WTC11 (cell line): ENCODE results near the gene LMF1. TPM values are rescaled to one million over a fixed set of nuclear protein-coding genes. Genes with fewer than 3 reads are reported as not detected.

Experiments used
- ATAC-seq: fragments of 200-7000 bp; cut with Tn5 transposase; 2 replicates; pipeline ENCODE4 v1.10.0; 2021; ENCODE audit warnings: mild to moderate bottlenecking, moderate library complexity
- CTCF ChIA-PET: fragments of 300-600 bp; sonication (Branson Sonifier 250); formaldehyde crosslinking; loops from one replicate; lab custom pipeline; 2021; ENCODE audit warnings: antibody characterized with exemption; lab: Charles Lee
- POLR2A ChIA-PET: fragments of 350-600 bp; sonication (Branson Sonifier 250); formaldehyde crosslinking; loops from one replicate; lab custom pipeline; 2021; ENCODE audit warnings: antibody characterized with exemption; lab: Charles Lee
- DNase-seq: peaks from one replicate; pipeline ENCODE4 v3.0.0; 2021; ENCODE audit warnings: low spot score
- H3K27ac Mint-ChIP-seq: 2 replicates; pipeline ENCODE4 v1.8.0; 2021; ENCODE audit warnings: mixed read lengths
- H3K27me3 Mint-ChIP-seq: 2 replicates; pipeline ENCODE4 v1.8.0; 2021; ENCODE audit warnings: low read depth, mild to moderate bottlenecking, moderate library complexity, mixed read lengths
- H3K36me3 Mint-ChIP-seq: 2 replicates; pipeline ENCODE4 v1.8.0; 2021; ENCODE audit warnings: mixed read lengths
- H3K4me1 Mint-ChIP-seq: 2 replicates; pipeline ENCODE4 v1.8.0; 2022; ENCODE audit warnings: mixed read lengths
- H3K4me3 Mint-ChIP-seq: 2 replicates; pipeline ENCODE4 v1.8.0; 2021; ENCODE audit warnings: mild to moderate bottlenecking, moderate library complexity, mixed read lengths
- H3K9me3 Mint-ChIP-seq: 2 replicates; pipeline ENCODE4 v1.8.0; 2021; ENCODE audit warnings: mixed read lengths
- AR ChIP-seq: fragments of 250-450 bp; sonication (Bioruptor Pico); IDR thresholded peaks from 2 replicates; pipeline ENCODE4 v1.9.0; 2021; ENCODE audit warnings: mild to moderate bottlenecking
- EMX1 ChIP-seq: fragments of 250-450 bp; sonication (Bioruptor Pico); IDR thresholded peaks from 2 replicates; pipeline ENCODE4 v1.8.0; 2021; ENCODE audit warnings: mild to moderate bottlenecking
- ERG ChIP-seq: fragments of 250-450 bp; sonication (Bioruptor Pico); IDR thresholded peaks from 2 replicates; pipeline ENCODE4 v1.8.0; 2021; ENCODE audit warnings: mild to moderate bottlenecking
- ETV6 ChIP-seq: sonication (generic); formaldehyde crosslinking; IDR thresholded peaks from 2 replicates; pipeline ENCODE4 v1.8.1; 2022; ENCODE audit warnings: mild to moderate bottlenecking, missing genetic modification reagents
- GTF2I ChIP-seq: fragments of 250-450 bp; sonication (Bioruptor Pico); conservative IDR thresholded peaks from 2 replicates; pipeline ENCODE4 v1.4.0; 2021; ENCODE audit warnings: mild to moderate bottlenecking
- IRF1 ChIP-seq: sonication (generic); formaldehyde crosslinking; IDR thresholded peaks from 2 replicates; pipeline ENCODE4 v1.8.0; 2023; ENCODE audit warnings: missing genetic modification reagents
- MAX ChIP-seq: sonication (generic); formaldehyde crosslinking; IDR thresholded peaks from 2 replicates; pipeline ENCODE4 v1.8.0; 2022; ENCODE audit warnings: mild to moderate bottlenecking, missing genetic modification reagents
- MLX ChIP-seq: sonication (generic); formaldehyde crosslinking; IDR thresholded peaks from 2 replicates; pipeline ENCODE4 v1.8.1; 2023; ENCODE audit warnings: mild to moderate bottlenecking, missing genetic modification reagents, moderate library complexity
- NR3C1 ChIP-seq: sonication (generic); formaldehyde crosslinking; conservative IDR thresholded peaks from 2 replicates; pipeline ENCODE4 v1.8.1; 2023; ENCODE audit warnings: low read depth, mild to moderate bottlenecking, missing genetic modification reagents
- STAT6 ChIP-seq: sonication (generic); formaldehyde crosslinking; conservative IDR thresholded peaks from 2 replicates; pipeline ENCODE4 v1.8.1; 2023; ENCODE audit warnings: mild to moderate bottlenecking, low read depth, missing genetic modification reagents, moderate library complexity
- TP53 ChIP-seq: sonication (generic); formaldehyde crosslinking; IDR thresholded peaks from 2 replicates; pipeline ENCODE4 v1.8.1; 2023; ENCODE audit warnings: mild to moderate bottlenecking, missing genetic modification reagents
- USF2 ChIP-seq: sonication (generic); formaldehyde crosslinking; IDR thresholded peaks from 2 replicates; pipeline ENCODE4 v1.8.1; 2023; ENCODE audit warnings: mild to moderate bottlenecking, missing genetic modification reagents, moderate library complexity
- ZNF121 ChIP-seq: sonication (generic); formaldehyde crosslinking; IDR thresholded peaks from 2 replicates; pipeline ENCODE4 v1.8.0; 2023; ENCODE audit warnings: missing genetic modification reagents
- ZNF416 ChIP-seq: fragments of 250-450 bp; sonication (Bioruptor Pico); IDR thresholded peaks from 2 replicates; pipeline ENCODE4 v1.9.0; 2021; ENCODE audit warnings: mild to moderate bottlenecking, inconsistent platforms
- ZNF671 ChIP-seq: fragments of 250-450 bp; sonication (Bioruptor Pico); IDR thresholded peaks from 2 replicates; pipeline ENCODE4 v1.8.0; 2021; ENCODE audit warnings: mild to moderate bottlenecking
- total RNA-seq: library from RNA; stranded (reverse); gene quantifications from 3 replicates; pipeline ENCODE4 v1.2.3, GENCODE V29; 2021

LMF1 gene
- total RNA-seq, 1 experiment from 2014 or later = 10.5 TPM

GRCh38 chr16:990516-991291 is 19.9 kb upstream of the LMF1 start (continued):
- no peak for TF ChIP-seq AR (CRISPR knock-in tag)
- no peak for TF ChIP-seq ZNF416 (CRISPR knock-in tag)
- TF ChIP-seq GTF2I = no peak
- TF ChIP-seq EMX1 (CRISPR knock-in tag) = no peak
- no peak for TF ChIP-seq MLX
- no peak for TF ChIP-seq IRF1 (CRISPR knock-in tag)

- POLR2A ChIA-PET = no interaction called here
- Mint-ChIP-seq H3K4me3 (no peak overlapping the region), H3K27ac (no peak overlapping the region)
- no peak for TF ChIP-seq MAX (CRISPR knock-in tag)
- TF ChIP-seq, all 79 proteins: peak for 0
- ATAC-seq (no peak), DNase-seq (no peak)
- no peaks in the 10 kb centered on the region; the same call in 1 of the 2 replicates for H3K27me3 Mint-ChIP-seq
- CTCF ChIA-PET = interaction anchor here (0.7 kb wide), 2 partner anchors 68 to 102 kb away, joined by 3 read pairs; no protein-coding TSS in a partner anchor
- no peaks in the 10 kb centered on the region for H3K4me1 Mint-ChIP-seq
- H3K36me3 Mint-ChIP-seq = no peaks in the 10 kb centered on the region
- H3K9me3 Mint-ChIP-seq = peaks cover under 1% of the 10 kb centered on the region; the same call in 1 of the 2 replicates
Measured at GRCh38 chr16:989354-989814, 18.6 kb upstream of the LMF1 start.

- no peak overlapping the region for H3K27ac Mint-ChIP-seq
- CTCF ChIA-PET = interaction anchor here (0.7 to 1.0 kb wide), 4 partner anchors 9 to 101 kb away, joined by 3 read pairs; no protein-coding TSS in a partner anchor
- no peak for DNase-seq
- no peaks in the 10 kb centered on the region for H3K9me3 Mint-ChIP-seq
- H3K36me3 Mint-ChIP-seq = no peaks in the 10 kb centered on the region
- no peak for ATAC-seq
- no peaks in the 10 kb centered on the region for H3K27me3 Mint-ChIP-seq
- TF ChIP-seq ETV6 (CRISPR knock-in tag) (no peak), MAX (CRISPR knock-in tag) (no peak), USF2 (CRISPR knock-in tag) (no peak), ERG (CRISPR knock-in tag) (no peak), ZNF671 (CRISPR knock-in tag) (no peak), ZNF121 (CRISPR knock-in tag) (no peak), STAT6 (CRISPR knock-in tag) (no peak), ZNF416 (CRISPR knock-in tag) (no peak), NR3C1 (CRISPR knock-in tag) (no peak), TP53 (CRISPR knock-in tag) (no peak)
- TF ChIP-seq, all 79 proteins: peak for 0
- H3K4me3 Mint-ChIP-seq = no peak overlapping the region
- no peaks in the 10 kb centered on the region for H3K4me1 Mint-ChIP-seq
- POLR2A ChIA-PET = no interaction called here
Measured at GRCh38 chr16:988471-989353, 17.9 kb upstream of the LMF1 start.
